ENCODE data around the gene CYP26B1.

GRCh38 chr2:72145658-72146329, 1.9 kb downstream of the CYP26B1 start:
- TF ChIP-seq GATA2 (IDR thresholded peaks at IDR 0.05; ENCODE audit: low read depth, low read length) (no peak), GATA3 (IDR thresholded peaks at IDR 0.05; ENCODE audit: low read depth, low read length) (no peak)
